ENCODE data around the gene ATXN2.

GRCh38 chr12:111602348-111602747, 3.2 kb upstream of the ATXN2 start:
- TF ChIP-seq CTCF (conservative IDR thresholded peaks at IDR 0.05; ENCODE audit: low read length) (no peak), EZH2phosphoT487 (IDR thresholded peaks at IDR 0.05; ENCODE audit: borderline replicate concordance, low read depth, low read length) (no peak)
